ENCODE data around the gene MAP2K3.
"Not testable (repeated sequence)": the region's sequence is repeated elsewhere in the genome, so short reads cannot be mapped to it uniquely, and the experiment has no call there.

Gene MAP2K3

DNA sequence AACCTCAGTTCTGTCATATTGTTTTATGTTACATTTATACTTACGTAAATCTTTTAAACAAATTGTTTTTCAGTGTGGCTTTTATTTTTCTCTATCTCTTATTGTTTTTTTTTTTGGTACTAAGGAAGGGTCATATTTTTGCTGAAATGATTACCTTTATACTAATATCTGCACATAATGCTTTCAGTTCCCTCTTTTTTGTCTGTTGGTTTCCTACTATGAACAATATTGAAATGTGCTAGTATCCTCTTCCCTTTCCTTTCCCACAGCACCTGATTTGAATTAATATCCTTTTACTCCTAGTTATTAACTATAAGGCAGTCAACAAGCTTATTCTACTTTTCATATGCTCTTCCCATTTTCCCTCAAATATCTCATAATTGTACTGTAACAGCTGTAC is 43.4 kb downstream of the MAP2K3 start:
- not testable (repeated sequence) for DNase-seq (ENCODE audit: low read depth in 2 of 2)

DNA sequence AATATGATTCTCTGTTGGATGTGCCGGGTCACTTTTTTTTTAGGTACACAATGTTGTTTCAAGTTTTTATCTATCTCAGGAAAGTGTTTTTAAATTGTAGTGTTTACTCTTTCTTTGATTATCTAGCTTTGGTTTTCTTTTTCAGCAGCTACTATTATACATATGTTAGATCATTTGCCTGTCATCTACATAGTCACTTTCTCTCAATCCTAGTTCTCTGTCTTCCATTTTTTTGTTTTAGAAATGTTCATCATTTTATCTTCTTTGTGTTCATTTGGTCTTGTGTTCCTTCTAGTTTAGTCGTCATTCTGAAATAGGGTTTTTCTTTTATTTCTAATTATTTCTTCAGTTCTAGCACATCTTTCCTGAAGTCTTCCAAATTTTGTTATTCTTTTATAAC is 44.3 kb downstream of the MAP2K3 start:
- not testable (repeated sequence) for DNase-seq (ENCODE audit: low read depth in 2 of 2)

DNA sequence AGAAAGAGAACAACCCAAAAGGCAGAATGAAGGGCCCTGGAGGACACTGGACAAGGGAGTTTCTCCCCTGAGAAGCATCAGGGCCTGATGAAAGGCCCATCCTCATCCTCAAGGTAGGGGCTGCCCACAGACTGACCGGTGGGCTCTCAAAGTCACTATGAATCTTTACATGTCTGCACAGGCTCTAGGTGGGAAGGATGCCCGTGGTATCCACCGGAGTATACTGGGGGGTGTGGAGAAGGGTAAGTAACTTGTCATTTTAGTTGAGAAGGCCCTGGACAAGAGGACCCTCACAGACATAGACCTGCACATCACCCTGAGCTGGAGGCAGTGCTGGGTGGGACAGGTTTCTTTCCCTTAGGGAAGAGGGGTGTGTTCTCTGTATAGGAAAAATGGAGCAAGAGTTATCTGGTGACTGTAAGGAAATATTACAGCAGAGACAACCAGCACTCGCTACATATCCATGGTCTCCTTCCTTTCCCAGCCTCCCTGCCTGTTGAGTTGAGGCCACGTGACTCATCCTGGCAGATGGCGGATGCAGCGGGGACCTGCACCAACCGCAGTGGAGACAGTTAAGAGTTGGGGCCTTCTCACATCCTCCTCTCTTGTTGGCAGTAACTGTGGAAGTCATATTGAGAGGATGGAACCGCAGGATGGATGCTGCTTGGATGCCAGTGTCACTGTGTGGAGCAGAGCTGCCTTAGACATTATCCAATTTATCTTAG is 46.1 kb downstream of the MAP2K3 start:
- no peak for DNase-seq (ENCODE audit: low read depth in 2 of 2)

DNA sequence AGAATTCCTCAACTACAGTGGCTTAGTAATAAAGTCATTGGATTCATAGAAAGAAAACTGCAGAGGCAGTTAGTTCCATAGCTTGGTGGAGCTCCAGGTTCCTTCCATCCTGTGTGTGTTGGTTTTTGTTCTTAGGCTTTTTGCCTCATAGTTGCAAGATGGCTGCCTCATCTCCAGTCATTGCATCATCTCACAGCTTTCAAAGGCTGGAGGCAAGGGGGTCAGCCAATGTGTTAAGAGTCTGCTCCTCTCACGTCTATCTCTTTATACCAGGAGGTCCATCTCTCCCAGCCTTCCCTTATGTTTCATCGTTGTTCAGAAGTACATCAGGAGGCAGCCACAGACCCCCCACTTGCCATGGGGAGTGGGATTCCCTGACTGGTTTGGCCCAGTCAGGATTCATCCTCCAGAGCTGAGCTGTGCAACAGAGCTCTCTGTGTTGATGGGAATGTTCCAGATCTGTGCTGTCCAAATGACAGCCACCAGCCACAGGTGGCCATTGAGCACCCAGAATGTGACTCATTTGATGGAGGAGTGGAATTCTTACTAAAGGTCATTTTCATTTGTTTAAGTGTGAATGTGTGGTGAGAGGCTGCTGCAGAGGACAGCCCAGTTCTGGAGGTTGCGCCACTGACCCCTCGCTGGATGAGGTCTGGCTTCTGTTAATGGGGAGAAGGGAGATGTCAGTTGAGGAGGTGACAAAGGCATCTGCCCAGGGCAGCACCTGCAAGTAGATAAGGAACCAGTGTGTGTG is 52.2 kb downstream of the MAP2K3 start:
- not testable (repeated sequence) for DNase-seq (ENCODE audit: low read depth in 2 of 2)

DNA sequence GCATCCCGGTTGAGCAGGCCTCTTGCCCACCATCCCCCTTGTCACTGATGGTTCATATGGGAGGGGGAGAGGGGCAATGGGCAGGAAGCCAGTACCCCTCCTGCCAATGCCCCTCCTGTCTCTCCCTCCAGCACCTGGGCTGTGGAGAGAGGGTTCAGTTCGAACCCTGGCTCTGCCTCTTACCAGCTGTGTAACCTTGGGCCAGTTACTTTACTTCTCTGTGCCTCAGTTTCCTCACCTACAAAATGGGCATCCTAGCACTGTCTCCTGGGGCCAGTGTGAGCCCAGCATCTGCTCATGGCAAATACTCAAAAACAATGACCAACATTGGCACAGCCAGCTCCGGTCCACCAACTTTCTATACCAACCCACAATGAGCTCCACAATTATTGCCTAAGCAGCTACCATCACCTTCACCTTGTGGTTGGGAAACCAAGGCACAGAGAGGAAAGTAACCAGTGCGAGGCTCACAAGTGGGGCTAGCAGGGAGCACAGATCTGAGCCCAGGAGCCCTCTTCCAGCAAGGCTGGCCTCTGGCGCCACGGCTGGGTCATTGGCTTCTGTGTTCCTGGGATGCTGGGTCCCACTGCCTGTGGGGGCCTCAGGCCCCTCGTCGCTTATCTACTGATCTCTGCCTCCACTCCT is 53.6 kb downstream of the MAP2K3 start:
- not testable (repeated sequence) for DNase-seq (ENCODE audit: low read depth in 2 of 2)

DNA sequence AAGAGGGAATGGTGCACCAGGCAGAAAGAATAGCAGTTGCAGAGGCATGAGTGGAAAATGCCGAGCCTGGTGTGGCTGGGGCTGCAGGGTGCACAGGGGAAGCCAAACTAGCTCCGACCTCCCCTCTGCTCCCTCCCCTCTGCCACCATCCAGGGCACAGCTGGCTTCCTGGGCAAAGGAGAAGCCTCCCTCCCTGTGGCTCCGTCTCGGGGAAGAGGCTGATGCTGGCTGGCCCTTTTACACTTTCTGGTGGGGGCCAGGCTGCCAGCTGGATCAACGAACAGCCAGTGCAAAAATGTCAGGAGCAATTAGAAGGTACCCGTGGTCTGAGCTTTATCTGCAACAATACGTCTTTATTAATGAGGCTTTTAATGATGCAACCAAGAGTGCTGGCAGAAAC is 54.5 kb downstream of the MAP2K3 start:
- no peak for DNase-seq (ENCODE audit: low read depth in 2 of 2)

DNA sequence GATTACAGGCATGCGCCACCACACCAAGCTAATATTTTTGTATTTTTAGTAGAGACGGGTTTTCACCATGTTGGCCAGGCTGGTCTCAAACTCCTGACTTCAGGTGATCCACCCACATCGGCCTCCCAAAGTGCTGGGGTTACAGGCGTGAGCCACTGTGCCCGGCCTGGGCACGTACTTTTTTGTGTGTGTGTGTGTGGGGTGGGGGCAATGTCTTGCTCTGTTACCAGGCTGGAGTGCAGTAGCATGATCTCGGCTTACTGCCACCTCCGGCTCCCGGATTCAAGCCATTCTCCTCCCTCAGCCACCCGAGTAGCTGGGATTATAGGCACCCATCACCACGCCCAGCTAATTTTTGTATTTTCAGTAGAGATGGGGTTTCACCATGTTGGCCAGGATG is 55.1 kb downstream of the MAP2K3 start:
- DNase-seq (ENCODE audit: low read depth in 2 of 2) = not testable (repeated sequence)

DNA sequence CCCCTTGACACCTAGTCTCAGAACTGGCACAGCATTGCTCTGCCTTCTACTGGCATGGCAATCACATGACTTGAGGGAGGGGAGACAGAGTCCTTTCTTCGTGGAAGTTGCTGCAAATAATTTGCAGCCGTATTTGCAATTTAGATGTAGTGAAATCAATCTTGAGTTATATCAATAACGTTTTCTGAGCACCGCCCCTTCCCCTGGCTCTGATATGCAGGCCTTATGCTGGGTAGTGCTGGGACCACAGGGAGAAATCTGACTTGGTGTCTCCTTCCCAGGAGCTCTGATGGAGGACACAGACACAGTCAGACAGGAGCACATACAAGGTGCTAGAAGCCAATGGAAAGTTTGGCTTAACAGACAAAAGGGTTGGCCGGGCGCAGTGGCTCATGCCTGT is 55.9 kb downstream of the MAP2K3 start:
- DNase-seq (ENCODE audit: low read depth in 2 of 2) = not testable (repeated sequence)

DNA sequence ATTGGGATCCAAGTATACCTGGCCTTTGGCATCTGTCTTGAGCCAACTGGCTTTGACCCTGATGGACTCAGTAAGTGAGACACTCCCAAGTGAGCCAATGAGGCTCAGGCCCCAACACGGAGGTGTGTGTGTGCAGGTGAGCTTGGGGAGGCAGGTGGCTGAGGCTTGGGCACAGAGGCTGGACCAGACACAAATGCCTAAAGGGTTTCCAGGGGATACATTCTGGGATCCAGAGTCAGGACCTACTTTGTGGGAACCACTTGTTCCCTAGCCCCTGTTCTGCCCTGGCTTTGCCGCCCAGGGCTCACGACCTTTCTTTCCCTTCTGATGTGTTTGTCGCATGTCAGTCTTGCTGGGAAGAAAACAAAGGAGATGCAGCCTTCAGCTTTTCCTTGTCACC is 56.8 kb downstream of the MAP2K3 start:
- DNase-seq (ENCODE audit: low read depth in 2 of 2) = not testable (repeated sequence)

DNA sequence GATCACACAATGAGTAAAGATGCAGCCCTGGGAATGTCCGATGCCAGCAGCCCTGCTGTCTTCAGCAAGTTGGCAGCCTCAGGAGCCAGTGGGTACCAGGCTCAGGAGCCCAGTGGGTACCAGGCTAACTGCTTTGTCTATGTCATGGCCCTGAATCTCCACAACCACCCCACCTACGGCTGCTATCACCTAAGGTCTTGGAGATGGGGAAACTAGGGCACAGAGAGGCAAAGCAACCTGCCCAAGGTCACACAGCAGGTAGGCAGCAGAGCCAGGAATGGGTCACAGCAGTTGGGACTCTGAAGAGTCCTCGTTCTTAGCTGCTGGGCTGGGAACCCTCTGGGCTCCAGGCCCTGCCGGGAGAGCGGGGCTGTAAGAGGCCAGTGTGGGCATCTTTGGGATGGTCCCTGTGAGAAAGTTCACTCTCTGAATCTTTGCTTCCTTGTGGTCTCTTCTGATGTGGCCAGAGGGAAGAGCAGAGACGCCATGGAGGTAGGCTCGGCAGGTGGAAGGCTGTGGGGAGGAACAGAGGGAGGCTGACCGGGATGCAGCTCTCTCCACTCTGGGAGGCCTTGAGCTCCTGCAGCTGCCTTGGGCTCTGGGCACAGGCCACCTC is 57.5 kb downstream of the MAP2K3 start:
- not testable (repeated sequence) for DNase-seq (ENCODE audit: low read depth in 2 of 2)

DNA sequence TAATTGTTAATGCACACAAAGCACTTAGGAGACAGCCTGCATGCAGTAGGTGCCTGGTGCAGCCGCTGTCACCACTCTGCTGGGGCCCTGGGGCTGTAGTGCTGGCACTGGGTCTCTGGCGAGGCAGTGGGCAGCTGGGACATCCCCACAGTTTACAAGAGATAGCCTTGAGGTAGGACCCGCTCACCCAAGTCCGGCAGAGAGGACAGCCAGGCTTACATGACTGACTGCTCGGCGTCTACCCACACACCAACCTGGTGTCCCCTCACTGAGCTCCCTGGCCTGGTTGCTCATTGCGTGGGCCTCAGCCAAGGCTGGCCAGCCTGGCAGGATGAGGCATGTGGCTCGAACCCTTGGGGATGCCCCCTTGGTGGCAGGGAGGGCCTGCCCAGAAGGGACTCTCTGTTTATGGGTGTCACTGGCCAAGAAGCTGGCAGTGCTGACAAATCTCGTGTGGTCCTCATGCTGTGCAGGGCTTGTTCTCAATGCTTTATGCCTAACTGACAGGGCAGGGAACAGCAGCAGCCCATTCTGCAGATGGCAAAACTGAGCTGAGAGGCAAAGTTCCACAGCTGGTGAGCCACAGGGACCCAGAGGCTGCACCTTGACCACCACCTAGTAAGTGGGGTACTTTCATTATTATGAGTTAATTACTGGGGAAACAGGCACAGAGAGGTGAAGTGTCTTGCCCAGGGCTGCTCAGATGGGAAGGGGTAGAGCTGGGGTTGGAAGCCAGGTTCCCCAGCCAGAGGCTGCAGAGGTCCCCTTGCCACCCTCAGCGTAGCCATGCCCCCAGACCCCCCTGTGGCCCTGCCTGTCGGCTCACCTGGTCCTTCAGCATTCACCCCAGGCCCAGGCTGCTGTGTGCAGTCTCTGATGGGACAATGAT is 58.8 kb downstream of the MAP2K3 start:
- DNase-seq (ENCODE audit: low read depth in 2 of 2) = not testable (repeated sequence)

DNA sequence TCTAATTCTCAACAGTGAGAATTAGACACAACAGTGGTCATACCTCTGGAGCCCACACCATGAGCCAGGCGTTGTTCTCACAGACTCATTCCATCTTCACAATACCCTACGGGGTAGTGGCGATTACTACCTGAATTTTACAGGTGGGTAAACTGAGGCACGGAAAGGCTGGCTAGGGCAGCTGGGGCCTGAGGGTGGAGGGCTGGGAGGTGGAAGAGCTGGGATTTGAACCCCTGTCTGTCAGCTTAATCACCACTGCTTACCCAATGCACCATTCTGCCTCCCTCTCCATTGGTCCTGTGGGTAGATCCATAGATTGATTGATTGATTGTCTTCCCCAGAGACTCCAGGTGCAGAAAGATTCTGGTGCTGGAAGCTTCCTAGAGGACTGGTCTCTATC is 60.3 kb downstream of the MAP2K3 start:
- not testable (repeated sequence) for DNase-seq (ENCODE audit: low read depth in 2 of 2)

DNA sequence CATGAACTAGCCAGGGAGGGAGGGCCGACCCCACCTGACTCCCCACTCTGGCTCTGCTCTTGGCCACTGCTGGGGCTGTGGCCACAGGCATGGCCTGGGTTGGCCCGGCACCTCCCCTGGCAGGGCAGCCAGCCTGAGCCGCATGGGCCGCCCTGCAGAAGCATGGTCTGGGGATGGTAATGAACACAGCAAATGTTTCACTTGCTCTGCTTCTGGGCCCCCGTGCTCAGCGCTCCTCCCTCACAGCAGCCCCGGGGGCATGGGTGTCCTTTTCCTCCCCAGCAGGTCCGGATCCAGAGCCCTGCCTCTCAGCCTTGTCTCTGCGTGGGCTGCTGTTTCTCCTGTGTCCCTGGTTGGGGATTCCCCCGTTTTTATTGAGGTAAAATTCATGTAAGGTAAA is 60.7 kb downstream of the MAP2K3 start:
- DNase-seq (ENCODE audit: low read depth in 2 of 2) = no peak

DNA sequence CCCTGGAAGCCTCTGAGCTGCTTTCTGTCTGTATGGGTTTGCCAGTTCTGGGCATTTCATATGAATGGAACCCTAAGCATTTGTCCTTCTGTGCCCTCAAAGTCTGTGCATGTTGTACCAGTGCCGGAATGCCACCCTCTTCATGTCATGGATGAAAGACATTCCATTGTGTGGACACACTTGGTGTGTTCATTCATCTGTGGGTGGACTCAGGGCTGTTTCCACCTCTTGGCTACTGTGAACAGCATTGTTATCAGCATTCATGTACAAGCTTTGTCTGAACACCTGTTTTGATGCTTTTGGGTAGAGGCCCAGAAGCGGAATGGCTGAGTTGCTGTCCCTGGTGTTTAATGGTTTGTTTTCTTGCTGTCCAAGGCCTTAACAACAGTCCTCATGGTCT is 61.6 kb downstream of the MAP2K3 start:
- DNase-seq (ENCODE audit: low read depth in 2 of 2) = not testable (repeated sequence)

DNA sequence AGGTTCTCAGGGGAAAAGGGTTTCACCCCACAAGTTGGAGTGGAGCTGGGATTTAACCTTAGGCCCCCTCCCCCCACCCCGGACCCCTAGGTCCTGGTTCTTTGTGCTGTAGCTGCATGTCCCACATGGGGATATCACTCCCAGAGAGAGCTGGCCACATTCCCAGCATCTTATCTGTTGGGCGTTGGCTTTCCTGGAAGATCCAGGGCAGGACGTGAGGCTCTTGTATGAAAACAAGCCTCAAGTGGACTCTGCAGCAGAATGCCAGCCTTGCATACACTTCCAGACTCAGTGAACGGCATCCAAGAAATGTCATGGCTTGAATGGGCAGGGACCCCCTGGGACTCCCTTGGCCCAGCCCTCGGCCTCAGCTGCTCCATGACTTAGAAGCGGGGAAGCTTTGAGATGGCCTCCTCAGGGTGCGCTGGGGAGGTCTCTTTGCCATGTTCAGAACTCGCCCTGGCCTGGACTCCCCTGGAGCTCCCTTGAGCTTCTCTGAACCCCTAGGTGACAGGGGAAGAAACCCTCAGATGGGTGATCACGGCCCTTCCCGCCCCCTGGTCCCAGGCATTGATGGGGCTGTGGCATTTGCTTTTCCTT is 62.2 kb downstream of the MAP2K3 start:
- not testable (repeated sequence) for DNase-seq (ENCODE audit: low read depth in 2 of 2)

DNA sequence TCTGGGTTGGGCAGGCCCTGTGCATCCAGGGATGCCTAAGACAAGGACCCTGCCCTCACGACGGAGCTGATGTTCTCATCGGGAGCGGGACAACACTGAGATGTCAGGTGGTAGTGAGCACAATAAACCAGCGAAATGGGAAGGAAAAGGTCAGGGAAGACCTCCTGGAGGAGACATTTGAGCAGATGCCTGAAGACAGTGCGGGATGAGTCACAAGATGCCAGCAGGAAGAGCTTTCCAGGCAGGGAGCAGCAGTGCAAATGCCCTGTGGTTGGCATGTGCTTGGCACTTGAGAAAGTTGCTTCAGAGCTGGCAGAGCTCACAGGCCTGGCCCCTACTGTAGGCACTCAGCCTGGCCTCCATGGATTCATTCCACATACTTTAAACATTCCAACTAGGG is 63.1 kb downstream of the MAP2K3 start:
- DNase-seq (ENCODE audit: low read depth in 2 of 2) = not testable (repeated sequence)

DNA sequence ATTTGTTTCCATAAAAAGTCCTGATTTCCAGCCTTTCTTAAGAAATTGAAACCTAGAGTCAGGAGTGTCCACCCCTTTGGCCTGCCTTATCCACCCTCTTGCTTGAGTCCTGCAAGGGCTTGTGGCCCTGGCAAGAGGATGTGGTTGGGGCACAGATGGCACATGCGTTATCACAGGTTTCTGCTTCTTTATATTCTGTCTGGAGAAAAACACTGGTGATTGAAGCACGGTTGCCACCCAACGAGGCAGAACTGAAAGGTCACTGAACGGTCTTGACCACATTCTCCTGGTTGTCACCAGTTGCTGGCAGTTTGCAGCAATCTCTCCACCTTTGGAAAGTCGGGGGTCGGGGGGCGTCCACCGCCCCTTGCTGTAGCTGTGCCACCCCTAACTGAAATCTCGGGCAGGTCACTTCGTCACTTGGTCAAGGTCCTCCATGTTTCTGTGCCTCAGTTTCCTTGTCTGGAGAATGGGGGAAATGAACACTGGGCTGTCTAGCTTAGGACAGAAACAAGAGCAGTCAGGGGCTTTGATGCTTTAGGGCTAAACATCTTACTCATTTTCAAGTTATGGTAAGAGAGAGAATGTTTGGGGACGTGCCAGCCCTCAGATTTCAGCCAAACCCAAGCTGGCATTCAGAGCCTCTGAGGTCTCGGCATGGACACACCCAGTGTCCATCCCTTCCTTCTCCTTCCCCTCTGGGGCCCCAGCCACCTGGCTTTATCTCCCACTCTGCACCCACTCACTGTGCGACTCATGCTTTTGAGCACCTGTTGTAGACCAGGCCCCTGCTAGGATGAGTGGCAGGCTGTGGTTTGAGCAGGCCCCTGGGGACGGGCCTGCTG is 63.8 kb downstream of the MAP2K3 start:
- DNase-seq (ENCODE audit: low read depth in 2 of 2) = not testable (repeated sequence)

DNA sequence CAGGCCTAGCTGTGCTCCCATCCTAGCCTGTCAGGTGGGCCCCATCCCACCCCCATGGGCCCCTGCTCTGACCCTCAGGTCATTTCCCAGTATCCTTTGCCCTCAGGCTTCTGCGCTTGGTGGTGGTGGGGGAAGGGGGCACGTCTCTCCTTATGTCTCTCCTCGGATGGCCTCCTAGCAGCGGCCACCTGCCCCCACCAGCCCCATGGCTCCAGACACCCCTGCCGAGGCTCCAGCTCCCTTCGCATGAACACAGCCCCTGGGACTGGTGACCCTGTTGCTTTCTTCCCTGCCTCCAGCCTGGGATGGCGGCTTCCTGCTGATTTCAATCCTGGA is 64.4 kb downstream of the MAP2K3 start:
- not testable (repeated sequence) for DNase-seq (ENCODE audit: low read depth in 2 of 2)

DNA sequence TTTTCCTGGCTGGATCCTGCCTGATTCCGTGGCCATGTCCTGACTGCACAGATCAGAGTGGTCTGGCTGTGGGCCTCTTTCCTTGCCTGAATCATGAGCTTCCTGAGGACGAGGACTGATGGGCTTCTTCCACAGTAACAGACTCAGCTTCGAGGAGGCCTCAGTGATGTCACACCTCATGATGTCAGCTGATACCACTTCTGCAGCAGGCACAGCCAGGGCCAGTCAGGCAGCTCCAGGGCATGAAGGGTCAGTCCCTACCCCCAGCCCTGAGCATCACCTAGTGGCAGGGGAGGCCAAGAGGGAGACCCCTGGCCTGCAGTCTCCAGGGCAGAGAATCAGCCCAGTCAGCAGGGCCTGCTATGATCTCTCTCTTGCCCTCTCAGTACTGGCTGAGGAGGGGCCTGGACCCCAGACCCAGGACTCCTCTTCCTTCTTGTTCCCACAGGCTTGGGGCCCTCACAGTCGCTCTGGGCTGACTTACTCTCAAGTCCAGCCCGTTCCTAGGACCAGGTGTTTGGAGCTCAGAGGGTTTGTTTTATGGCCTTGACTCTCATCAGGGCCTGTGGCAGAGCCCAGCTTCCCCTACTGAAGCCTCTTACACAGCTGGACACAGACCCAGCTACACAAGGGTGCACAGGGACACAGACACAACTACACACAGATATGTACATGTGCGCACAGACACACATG is 65.0 kb downstream of the MAP2K3 start:
- DNase-seq (ENCODE audit: low read depth in 2 of 2) = not testable (repeated sequence)

Measured in fibroblast of skin of left quadriceps (primary cell).